AG04450 (cell line): ENCODE measurements around the gene ARL6IP5. TPM values are rescaled to one million over a fixed set of nuclear protein-coding genes. Genes with fewer than 3 reads are reported as not detected.

Experiments
- CTCF ChIA-PET: fragments of 300-600, 350-600 bp; formaldehyde crosslinking; extraction: SDS; loops from one replicate; lab custom pipeline; 2022; ENCODE audit warnings: antibody characterized with exemption, inconsistent platforms; lab: Charles Lee
- POLR2A ChIA-PET: fragments of 350-600 bp; formaldehyde crosslinking; extraction: SDS; loops from one replicate; lab custom pipeline; 2021; ENCODE audit warnings: antibody characterized with exemption, inconsistent platforms; lab: Yijun Ruan, JAX
- DNase-seq: peaks from one replicate; pipeline ENCODE4 v3.0.0-alpha.2; 2011; ENCODE audit warnings: low read depth, low spot score
- H3K27ac ChIP-seq: one replicate; pipeline ENCODE4 v1.5.1; 2012; ENCODE audit warnings: low read depth, low read length, control low read depth
- H3K27me3 ChIP-seq: one replicate; pipeline ENCODE4 v1.6.0; 2012; ENCODE audit warnings: low read length; ENCODE audit not compliant: control insufficient read depth, insufficient read depth
- H3K4me3 ChIP-seq: 2 replicates; pipeline ENCODE4 v1.5.1; 2011; ENCODE audit warnings: mild to moderate bottlenecking, low read depth, low read length, control low read depth
- H3K9me3 ChIP-seq: 2 replicates; pipeline ENCODE4 v1.5.1; 2012; ENCODE audit warnings: low read length; ENCODE audit not compliant: control insufficient read depth, insufficient read depth
- polyA plus RNA-seq: library from polyadenylated mRNA; depleted of rRNA; stranded (reverse); fragments of >200 nt; gene quantifications from 2 replicates; pipeline ENCODE4 v1.2.3, GENCODE V29; 2011
- TF ChIP-seq, protein P1 (sequence below): IDR thresholded peaks from 2 replicates; pipeline ENCODE4 v1.5.1; 2011; ENCODE audit warnings: low read depth, low read length, control low read depth, inconsistent platforms

Gene ARL6IP5
- polyA plus RNA-seq, 1 experiment = 204 TPM

DNA sequence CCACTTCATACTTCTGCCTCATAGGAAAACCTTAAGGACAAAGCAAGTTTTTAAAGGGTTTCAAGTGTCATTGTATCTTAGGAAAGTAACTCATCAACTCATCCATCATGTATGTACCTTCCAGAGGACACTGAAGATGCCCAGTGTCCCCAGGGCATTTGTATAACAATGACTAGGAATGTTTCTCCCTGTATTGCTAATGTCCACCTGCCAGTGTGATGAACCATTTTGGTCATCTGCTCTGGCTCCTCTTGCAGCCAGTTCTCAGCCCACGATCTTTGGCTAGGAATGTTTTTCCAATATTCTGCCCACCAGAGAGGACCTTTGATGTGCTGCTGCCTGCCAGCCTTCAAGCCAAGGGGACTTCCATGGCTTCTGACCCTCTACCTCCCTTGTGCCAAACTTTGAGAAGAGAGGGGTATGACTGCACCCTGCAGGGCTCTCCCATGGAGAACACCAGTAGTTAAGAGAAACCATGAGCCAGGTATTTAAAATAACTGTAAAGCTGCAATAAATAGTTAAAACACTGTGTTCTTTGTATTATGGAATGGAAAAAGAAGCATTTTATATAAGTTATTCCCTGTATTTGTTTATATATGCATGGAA lies 26.3 kb downstream of the ARL6IP5 start:
- H3K4me3 ChIP-seq = no peak overlapping the region
- no peak for DNase-seq
- TF ChIP-seq, protein P1, sequence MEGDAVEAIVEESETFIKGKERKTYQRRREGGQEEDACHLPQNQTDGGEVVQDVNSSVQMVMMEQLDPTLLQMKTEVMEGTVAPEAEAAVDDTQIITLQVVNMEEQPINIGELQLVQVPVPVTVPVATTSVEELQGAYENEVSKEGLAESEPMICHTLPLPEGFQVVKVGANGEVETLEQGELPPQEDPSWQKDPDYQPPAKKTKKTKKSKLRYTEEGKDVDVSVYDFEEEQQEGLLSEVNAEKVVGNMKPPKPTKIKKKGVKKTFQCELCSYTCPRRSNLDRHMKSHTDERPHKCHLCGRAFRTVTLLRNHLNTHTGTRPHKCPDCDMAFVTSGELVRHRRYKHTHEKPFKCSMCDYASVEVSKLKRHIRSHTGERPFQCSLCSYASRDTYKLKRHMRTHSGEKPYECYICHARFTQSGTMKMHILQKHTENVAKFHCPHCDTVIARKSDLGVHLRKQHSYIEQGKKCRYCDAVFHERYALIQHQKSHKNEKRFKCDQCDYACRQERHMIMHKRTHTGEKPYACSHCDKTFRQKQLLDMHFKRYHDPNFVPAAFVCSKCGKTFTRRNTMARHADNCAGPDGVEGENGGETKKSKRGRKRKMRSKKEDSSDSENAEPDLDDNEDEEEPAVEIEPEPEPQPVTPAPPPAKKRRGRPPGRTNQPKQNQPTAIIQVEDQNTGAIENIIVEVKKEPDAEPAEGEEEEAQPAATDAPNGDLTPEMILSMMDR = no peak
- H3K9me3 ChIP-seq = no peaks in the 10 kb centered on the region
- ChIA-PET CTCF (interaction anchor here (4.0 kb wide), 1 partner anchor 9 kb away, joined by 33 read pairs; no protein-coding TSS in a partner anchor), POLR2A (no interaction called here)
- H3K27ac ChIP-seq = no peak overlapping the region
- no peaks in the 10 kb centered on the region for H3K27me3 ChIP-seq

- ChIA-PET POLR2A (no interaction called here), CTCF (interaction anchor here (0.7 to 0.8 kb wide), 2 partner anchors 7 to 193 kb away, joined by 3 read pairs; no protein-coding TSS in a partner anchor)
- TF ChIP-seq, protein P1 = no peak
- no peak overlapping the region for H3K4me3 ChIP-seq
- no peaks in the 10 kb centered on the region for H3K27me3 ChIP-seq
- no peak overlapping the region for H3K27ac ChIP-seq
- DNase-seq = no peak
- no peaks in the 10 kb centered on the region for H3K9me3 ChIP-seq
These were observed 28.8 kb downstream of the ARL6IP5 start for GRCh38 chr3:69113536-69113935.

- ChIA-PET POLR2A (interaction anchor here (0.7 kb wide), 1 partner anchor 191 kb away, joined by 3 read pairs; no protein-coding TSS in a partner anchor), CTCF (interaction anchor here (0.9 to 1.6 kb wide), 2 partner anchors 11 to 190 kb away, joined by 3 to 5 read pairs; no protein-coding TSS in a partner anchor)
- H3K27ac ChIP-seq = no peak overlapping the region
- peak; percentile 33 for DNase-seq
- TF ChIP-seq, protein P1 = no peak
- H3K9me3 ChIP-seq = no peaks in the 10 kb centered on the region
- no peak overlapping the region for H3K4me3 ChIP-seq
- no peaks in the 10 kb centered on the region for H3K27me3 ChIP-seq
These were observed 31.0 kb downstream of the ARL6IP5 start for GRCh38 chr3:69115731-69116130.

GRCh38 chr3:69116162-69116561 lies 31.4 kb downstream of the ARL6IP5 start:
- DNase-seq = no peak
- H3K27ac ChIP-seq = no peak overlapping the region
- TF ChIP-seq, protein P1 = no peak
- no peaks in the 10 kb centered on the region for H3K9me3 ChIP-seq
- H3K27me3 ChIP-seq = no peaks in the 10 kb centered on the region
- H3K4me3 ChIP-seq = no peak overlapping the region
- POLR2A ChIA-PET = no interaction called here
- CTCF ChIA-PET = interaction anchor here (0.9 to 1.6 kb wide), 2 partner anchors 11 to 190 kb away, joined by 3 to 5 read pairs; no protein-coding TSS in a partner anchor

DNA sequence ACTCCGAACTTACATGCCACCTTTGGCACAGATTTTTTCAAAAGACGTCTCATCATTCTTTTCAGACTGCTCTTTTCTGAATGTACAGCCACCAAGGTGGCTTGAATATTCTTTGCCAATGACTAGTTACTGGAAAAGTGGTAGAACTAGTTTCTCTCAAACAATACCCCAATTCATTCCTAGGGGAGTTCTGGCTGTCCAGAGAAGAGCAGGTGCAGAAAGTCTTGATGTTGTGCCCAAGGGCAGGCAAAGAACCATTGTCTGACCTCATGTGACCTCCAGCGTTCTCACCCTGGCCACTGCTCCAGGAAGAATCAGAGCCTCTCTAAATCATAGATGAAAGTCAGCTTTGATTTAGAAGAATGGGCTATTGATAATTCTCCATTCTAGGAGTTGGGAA lies 32.2 kb downstream of the ARL6IP5 start:
- TF ChIP-seq, protein P1 = no peak
- Histone ChIP-seq H3K27me3 (no peaks in the 10 kb centered on the region), H3K27ac (no peak overlapping the region), H3K9me3 (no peaks in the 10 kb centered on the region), H3K4me3 (no peak overlapping the region)
- POLR2A ChIA-PET = no interaction called here
- CTCF ChIA-PET = interaction anchor here (1.1 to 7.3 kb wide), 3 partner anchors 9 to 189 kb away, joined by 3 to 98 read pairs (median 4); no protein-coding TSS in a partner anchor
- no peak for DNase-seq
